Mesothelial cell of epicardium (in vitro differentiated cells): Measurements from ENCODE around the gene IMP3. TPM values are rescaled to one million over a fixed set of nuclear protein-coding genes. Genes with fewer than 3 reads are reported as not detected.

Experiments used
- DNase-seq, 2 experiments: peaks; one replicate each; pipeline ENCODE4 v3.0.0; 2021; ENCODE audit warnings: low spot score in 2 of 2; ENCODE audit not compliant: unreplicated experiment in 2 of 2
- H3K27ac Mint-ChIP-seq: 2 replicates; pipeline ENCODE4 v1.8.0; 2021; ENCODE audit warnings: mixed read lengths
- H3K27me3 Mint-ChIP-seq: 2 replicates; pipeline ENCODE4 v1.8.0; 2021; ENCODE audit warnings: low read depth, mixed read lengths
- H3K36me3 Mint-ChIP-seq: 2 replicates; pipeline ENCODE4 v1.8.0; 2021; ENCODE audit warnings: mixed read lengths
- H3K4me1 Mint-ChIP-seq: 2 replicates; pipeline ENCODE4 v1.8.0; 2021; ENCODE audit warnings: mixed read lengths
- H3K4me3 Mint-ChIP-seq: 2 replicates; pipeline ENCODE4 v1.8.0; 2021; ENCODE audit warnings: mild to moderate bottlenecking, moderate library complexity, mixed read lengths
- H3K9me3 Mint-ChIP-seq: 2 replicates; pipeline ENCODE4 v1.8.0; 2021; ENCODE audit warnings: mixed read lengths
- CTCF ChIP-seq: fragments of 200-600 bp; sonication (generic); IDR thresholded peaks from one replicate; pipeline ENCODE4 v1.5.0; 2021; ENCODE audit warnings: antibody characterized with exemption; ENCODE audit not compliant: unreplicated experiment
- total RNA-seq: library from RNA; stranded (reverse); gene quantifications from 3 replicates; pipeline ENCODE4 v1.2.1, GENCODE V29; 2021

Gene IMP3
- total RNA-seq, 1 donor from 2014 or later, result 38.6 TPM

- no peak overlapping the region for H3K4me3 Mint-ChIP-seq
- H3K9me3 Mint-ChIP-seq, result no peaks in the 10 kb centered on the region
- H3K27me3 Mint-ChIP-seq, result no peaks in the 10 kb centered on the region
- H3K27ac Mint-ChIP-seq, result no peak overlapping the region
- TF ChIP-seq CTCF, result no peak
- H3K4me1 Mint-ChIP-seq, result no peaks in the 10 kb centered on the region
- peaks cover 24% of the 10 kb centered on the region for H3K36me3 Mint-ChIP-seq
- no peak for DNase-seq
Measured at GRCh38 chr15:75590239-75590638, 49.8 kb downstream of the IMP3 start.

Other genes with a start within 250 kb of the IMP3 start
- 86.6 to 91.5 TPM (median 87.4 TPM) in 3 replicates for gene SIN3A, start 188.5 kb downstream of the IMP3 start, total RNA-seq
- gene PTPN9, start 60.9 kb downstream of the IMP3 start, total RNA-seq, result 32.1 to 36.2 TPM (median 32.1 TPM) in 3 replicates
- 19.4 to 23.5 TPM (median 23.0 TPM) in 3 replicates for gene SNUPN, start 14.5 kb downstream of the IMP3 start, total RNA-seq
- 22.1 to 23.3 TPM (median 22.8 TPM) in 3 replicates for gene SNX33, start 7.7 kb upstream of the IMP3 start, total RNA-seq
- 11.3 to 11.8 TPM (median 11.4 TPM) in 3 replicates for gene CSPG4, start 72.6 kb upstream of the IMP3 start, total RNA-seq
- 30.1 to 32.0 TPM (median 31.6 TPM) in 3 replicates for gene UBE2Q2, start 203.2 kb upstream of the IMP3 start, total RNA-seq